NCI-H2107 (cell line): ENCODE results near the gene CROCC2.

Experiments
- DNase-seq: peaks from one replicate; lab custom pipeline; 2025; lab: John Stamatoyannopoulos, UW

The CROCC2 gene

DNA sequence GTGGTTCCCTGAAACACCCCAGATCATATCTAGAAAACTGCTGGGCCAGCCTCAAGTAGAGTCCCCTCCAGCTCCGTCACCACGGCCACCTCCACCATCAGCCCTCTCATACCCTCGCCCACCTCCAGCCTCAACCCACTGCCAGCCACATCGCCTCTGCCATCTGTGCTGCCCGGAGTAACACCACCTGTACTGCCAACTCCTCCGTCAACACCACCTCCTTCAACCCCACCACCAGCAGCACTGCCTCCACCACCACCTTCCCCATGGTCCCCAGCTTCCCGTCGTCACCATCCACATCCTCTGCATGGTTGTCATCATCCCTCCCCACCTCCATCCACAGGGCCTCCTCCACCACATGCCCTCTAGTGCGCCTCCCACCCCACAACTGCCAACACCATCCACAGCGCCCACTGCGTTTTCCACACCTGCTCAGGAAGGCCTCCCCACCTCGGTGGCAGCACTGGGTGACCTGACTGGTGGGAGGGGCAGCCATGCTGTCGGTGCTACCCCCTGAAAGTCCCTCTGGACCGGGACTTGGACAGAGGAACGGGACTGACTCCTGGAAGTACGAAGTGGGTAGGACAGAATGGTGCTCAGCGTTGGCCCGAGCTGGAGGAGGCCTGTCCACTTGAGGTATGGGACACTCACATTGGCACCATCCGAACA, 93.9 kb downstream of the CROCC2 start:
- no peak for DNase-seq

DNA sequence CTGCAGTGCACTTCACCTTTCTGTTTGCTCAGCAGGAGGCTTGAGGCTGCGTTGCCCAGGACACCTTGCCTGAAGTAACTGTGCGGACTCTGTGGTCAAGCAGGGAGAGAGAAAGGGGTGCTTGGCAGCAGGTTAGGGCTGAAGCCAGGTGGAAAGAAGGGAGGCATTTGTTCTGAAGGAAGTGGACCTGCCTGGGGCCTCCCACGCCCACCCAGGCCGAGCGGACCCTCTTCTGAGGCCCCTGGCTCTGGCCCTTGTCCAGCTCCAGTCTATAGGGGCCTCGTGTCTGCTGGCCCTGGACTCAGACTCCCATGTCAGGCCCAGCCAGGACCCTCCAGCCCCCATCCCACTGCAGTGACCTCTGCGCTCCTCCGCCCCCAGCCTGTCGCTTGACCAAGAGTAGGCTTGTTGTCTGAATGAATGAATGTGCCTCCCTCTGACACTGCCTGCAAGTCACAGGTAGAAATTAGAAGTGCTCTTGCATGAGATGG, 94.7 kb downstream of the CROCC2 start:
- DNase-seq: no peak

DNA sequence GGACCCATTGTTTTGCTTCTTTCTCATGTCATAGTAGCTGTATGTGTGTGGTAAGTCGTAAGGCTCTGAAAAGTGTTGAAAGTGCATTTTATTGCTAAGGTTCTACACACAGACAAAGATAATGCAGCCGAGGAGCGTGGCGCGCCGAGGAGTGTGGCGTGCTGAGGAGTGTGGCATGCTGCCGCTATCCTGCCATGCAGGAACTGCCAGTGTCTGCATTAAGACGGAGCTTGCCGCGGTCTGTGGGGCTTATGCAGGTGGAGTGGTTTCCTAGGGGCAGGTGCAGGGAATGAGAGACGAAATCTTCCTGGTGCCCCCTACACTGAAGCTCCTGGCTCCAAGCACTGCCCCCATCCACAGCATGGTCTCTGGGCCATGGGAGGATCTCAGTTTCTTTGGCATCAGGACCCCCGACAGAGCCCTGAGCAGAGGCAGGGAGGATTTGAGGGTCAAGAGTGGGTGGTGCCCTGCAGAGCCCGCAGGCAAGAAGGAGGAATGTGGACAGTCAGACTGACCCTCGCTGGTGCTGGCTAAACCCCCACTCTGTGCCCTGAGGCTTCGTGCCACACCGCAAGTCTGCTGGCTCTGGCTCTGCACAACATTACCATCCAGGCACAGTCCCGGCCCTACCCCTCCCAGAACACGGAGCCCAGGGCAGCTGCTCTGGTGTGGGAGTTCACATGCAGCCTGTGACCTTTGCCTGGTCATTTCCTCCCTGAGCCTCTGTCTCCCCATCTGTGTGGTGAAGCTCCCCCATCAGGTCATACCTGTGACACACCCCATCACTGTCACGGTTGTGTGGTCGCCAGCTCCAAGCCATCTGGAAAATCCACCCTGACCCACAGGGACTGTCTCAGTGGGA, 95.5 kb downstream of the CROCC2 start:
- no peak for DNase-seq

DNA sequence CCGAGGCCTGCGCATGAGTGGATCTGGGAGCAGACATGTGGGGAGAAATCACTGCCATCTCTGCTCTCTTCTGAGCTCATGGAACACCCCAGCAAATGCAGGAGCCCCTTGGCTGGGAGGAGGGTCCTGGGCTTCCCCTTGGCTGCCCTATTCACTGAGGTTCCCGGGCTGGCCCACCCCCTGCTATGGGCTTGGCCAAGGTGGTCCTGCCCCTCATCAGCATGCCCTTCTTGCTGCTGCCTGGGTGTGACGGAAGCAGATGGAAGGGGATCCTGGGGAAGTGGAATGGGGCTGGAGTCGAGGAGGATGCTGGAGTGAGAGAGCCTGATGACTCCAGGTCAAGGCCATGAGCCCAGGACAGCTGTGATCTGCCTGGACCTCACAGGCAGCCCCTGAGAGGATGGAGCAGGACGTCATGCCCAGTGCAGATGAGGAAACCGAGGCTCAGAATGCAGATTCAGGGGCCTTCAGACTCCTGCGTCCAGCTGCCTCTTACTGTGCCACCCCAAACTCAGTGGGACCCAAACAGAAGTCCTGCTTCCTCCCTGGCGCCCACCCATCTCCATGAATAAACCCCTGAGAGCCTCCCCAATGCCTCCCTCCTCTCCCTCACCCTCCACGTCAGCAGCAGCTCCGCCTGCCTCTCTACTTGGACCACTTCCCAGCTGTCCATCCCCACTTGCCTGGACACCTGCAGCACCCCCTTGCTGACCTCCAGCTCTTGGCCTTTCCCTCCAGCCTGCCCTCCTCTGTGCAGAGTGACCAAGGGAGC, 96.3 kb downstream of the CROCC2 start:
- no peak for DNase-seq

DNA sequence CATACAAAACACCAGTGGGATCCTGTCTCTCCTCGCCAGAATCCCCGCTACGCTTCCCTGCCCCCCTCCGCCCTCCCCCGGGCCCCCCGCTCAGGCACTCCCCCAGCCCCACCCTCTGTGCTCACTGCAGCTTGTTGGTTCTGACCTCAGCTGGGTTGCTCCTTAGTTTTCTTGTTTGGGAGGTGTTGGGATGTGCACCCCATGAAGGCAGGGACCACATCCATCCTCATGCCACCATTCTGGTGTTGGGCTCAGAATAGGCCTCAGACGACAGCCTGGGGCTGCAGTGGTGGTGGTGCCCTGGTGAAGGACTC, 96.9 kb downstream of the CROCC2 start:
- DNase-seq: no peak

DNA sequence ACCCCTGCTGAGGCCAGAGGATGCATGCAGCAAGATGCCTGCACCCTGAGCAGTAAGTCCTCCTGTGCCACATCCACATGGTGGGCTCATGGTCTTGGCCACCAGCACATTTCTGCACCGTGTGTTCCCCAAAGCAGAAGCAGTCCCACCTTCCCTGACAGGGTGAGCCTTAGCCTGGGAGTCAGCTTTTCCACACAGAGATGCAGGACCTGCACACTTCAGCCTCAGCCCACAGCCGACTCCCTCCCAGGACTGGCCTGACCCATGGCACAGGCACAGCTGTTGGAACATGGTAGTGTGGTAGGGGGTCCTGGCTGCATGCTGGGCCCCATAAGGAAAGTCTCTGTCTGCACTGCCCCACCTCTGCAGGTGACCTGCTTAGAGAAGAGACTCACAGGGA, 97.2 kb downstream of the CROCC2 start:
- DNase-seq: no peak

DNA sequence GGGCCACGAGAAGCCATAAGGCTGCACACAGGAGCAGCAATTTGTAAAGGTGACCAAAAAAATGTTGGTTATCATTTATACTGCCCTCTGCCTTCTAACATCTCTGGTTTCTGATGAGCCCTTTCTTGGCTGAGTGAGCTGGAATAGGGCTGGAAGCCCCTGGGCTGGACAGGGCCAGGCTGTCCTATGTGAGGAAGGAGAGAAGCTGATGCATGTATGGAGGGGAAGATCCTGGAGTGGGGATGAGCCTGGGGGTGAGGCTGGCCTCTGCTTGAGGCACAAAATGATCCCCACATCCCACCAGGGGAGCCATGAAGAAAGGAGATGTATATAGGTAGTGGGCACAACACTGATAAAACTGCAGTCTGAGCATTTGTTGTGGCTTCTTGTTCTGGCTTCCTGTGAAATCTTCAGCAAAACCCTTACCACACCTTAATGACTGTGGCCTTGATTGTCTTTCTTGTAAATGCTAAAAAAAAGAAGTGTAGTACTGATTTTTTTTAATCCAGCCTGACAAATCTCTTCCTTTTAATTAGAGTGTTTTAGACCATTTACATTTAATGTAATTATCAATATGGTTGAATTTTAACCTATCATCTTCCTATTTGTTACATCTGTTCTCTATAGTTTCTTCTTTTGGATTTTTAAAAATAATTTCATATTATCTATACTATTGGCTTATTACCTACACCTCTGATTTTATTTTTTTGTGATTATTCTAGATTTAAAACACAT, 97.9 kb downstream of the CROCC2 start:
- DNase-seq: no peak

DNA sequence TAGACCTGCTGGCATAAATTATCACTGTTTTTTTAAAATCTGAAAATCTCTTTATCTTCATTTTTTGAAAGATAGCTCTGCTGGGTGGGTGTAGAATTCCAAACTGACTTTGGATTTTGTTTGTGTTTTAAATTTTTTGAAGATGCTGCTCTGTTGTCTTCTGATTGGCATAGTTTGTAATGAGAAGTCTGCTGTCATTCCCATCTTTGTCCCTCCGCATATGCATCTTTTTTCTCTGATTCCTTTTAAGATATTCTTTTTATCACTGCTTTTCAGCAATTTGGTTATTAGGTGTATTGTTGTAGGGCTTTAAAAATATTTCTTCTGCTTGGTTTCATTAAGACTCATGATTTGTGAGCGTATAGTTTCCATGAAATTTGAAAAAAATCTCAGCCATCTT, 99.4 kb downstream of the CROCC2 start:
- no peak for DNase-seq

DNA sequence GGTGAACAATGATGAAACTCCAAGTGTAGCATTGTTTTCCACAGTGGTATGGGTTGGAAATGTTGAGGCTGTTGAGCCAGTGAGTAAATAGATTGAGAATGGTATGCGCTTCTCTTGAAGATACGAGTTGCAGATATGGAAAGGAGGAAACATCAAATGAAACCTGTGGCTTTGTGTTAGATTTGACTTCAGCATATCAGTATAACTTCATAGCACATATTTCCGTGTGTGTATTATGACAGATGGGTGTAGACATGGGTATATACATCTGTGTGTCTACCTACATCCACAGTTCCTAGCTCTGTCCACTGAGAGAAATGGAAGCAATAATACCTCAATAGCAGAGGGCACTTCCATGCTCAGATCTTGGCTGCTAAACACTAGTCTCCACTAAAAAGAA, 100.3 kb downstream of the CROCC2 start:
- no peak for DNase-seq

DNA sequence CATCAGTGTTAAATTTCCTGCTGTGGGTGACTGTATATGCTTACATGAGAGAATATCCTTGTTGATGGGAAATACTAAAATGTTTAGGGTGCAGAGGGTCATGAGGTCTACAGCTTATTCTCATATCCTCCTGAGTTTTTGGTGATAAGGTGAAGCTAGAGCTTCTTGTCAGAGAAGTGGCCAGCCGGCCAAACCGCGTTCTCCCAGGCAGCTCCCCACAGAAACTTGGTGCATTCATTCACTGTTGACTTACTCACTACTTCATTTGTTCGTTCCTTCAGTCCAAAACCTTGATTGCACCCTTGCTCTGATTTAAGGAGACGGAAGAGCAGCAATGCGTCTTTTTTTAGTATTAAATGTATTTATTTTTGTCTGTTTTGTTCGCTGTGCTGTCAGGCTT, 101.0 kb downstream of the CROCC2 start:
- no peak for DNase-seq

DNA sequence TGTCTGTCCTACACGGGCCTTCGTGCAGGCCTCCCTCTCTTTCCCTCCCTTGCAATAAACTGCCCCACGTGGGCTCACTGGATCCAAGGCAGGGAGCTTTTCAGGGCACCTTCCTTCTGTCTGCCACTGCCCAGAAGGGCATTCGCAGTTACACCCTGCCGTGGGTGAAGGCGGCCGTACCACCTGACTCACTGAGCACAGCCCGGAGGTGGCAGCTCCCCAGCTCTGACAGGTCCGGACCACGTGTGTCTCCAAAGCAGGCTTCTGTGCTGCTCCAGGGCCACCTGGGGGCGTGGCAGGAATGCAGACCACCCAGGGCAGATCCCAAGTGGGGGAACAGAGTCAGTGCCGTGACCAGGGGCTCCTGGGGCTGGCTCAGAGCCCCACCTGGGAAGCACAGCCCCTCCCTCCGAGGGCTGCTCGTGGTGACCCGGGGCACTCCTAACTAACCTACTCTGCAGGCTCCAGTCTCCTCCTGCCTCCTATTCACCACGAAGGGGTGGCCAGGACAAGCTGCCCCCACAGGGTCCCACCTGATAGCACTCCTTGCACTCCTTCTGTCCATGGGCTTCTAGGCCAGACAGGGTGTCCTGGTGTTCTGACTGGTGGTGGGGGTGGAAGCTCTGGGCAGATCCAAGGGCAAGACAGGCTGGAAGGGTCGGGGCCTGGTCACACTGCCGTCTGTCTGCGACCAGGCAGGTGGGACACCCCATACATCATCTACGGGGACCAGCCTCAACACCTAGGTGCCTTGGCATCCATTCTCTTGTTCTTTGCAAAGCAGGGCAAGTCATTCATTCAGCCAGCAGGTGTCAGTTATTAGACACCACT, 102.0 kb downstream of the CROCC2 start:
- no peak for DNase-seq

DNA sequence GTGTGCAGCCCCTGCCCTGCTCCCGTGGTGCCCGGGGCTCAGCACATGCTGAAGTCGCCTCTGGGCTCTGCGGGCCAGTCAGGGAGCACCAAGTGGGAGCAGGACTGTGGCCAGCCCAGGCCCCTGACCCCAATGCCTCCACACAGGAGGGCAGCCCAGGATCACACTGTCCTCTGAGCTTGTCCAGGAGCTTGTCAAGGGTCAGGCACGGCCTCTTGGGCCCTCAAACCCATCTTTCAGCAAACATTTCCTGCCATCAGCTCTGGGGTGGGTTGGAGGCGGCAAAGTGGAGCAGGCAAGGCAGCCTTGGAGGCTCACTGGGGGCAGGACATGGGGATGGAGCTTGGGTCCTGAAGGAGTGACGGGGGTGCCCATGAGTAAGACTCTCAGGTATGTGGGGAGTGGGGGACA, 102.6 kb downstream of the CROCC2 start:
- no peak for DNase-seq

DNA sequence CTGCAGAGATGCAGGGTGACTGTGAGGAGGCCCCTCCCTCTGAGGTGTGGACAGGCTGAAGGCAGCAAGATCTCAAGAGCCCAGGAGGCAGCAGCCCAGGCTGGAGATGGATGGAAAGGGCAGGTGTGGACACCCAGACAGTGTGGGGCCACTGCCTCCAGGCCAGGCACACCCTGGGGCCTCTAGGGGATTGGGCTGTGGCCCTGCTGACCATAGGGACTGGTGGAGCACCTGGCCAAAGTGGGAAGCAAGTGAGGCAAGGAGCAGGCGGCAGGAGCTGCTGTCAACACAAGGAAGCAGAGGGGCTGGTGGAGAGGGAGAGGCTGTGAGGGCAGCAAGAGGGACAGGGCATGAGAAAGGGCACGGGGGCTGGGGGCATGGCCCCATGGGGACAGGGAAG, 103.1 kb downstream of the CROCC2 start:
- DNase-seq: no peak

DNA sequence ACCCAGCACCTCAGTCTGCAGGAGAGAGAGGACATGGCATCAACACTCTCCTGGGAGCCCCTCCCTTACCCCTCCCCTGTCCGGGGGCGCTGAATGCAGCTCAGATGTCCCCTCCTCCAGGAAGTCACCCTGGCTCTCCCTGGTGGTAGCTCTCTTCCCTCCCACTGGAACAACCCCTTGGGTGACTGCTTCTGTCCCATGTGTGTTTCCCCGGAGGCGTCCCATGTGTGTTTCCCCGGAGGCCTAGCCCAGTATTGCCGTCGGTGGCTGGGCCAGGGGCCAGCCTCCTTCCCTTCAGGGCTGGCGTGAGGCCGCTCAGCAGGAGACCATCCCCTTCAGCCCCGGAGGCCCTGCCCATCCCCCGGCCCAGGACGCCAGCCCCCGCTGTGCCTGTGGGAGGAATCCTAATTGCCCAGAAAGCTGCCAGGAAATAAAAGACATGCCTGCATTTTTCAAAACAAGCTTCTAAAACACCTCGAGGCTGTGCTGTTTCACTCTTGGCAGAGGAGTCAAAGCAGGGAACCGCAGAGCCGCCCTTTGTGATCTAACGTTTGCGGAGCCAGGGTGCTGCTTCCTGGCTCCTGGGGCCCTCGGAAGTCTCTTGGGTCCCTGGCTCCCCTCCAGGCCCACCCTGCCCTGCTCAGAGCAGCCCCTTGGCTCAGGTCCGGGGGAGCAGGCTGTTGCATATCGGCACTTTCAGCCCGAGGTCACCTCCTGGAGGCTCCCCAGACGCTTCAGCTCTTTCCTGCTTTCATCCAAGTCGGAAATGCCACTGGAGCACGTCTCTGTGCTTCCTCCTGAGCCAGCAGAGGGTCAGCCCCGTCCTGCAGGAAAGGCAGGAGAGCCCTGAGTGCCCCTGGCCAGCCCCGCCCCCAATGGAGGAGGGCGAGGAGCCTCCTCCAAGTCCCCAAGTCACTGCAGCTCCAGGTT, 103.7 kb downstream of the CROCC2 start:
- DNase-seq: peak; percentile 25

DNA sequence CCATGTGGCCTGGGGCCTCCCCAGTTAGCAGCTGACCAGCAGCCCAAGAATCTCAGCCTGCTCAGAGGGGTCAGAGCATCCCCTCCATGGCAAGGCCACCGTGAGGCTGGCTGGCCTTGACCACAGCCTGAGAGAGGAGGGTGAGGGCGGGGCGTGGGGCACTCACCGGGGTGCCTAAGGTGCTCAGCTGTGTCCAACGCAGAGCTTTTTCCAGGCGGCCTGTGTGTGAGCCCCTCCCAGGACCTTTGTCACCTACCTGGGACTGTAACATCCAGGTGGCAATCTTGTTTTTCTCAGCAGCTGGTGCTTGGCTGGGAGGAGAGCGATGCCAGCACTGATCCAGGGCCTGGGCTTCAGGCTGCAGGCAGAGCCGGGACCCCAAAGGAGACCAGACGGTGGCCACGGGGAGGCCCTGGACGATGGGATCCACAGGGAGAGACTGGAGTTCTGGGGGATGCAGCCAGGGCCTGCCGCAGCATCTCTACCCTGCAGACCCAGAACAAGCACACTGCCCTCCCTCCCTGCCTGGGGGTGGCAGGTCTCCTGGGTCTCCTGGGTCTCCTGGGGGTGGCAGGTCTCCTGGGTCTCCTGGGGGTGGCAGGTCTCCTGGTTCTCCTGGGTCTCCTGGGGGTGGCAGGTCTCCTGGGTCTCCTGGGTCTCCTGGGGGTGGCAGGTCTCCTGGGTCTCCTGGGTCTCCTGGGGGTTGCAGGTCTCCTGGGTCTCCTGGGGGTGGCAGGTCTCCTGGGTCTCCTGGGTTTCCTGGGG, 104.6 kb downstream of the CROCC2 start:
- no peak for DNase-seq

DNA sequence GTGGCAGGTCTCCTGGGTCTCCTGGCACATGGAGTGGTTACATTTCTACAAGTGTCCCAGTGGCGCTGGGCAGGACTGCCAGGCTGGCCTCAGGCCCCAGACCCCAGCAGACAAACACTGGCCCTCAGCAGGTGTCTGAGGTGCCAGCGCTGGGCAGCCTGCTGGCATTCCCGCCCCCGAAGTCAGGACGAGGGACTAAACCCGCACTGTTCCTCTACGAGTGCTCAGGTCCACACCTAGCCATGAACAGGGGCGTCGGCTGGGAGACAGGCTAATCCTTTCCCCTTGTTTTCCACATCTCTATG, 105.1 kb downstream of the CROCC2 start:
- no peak for DNase-seq

DNA sequence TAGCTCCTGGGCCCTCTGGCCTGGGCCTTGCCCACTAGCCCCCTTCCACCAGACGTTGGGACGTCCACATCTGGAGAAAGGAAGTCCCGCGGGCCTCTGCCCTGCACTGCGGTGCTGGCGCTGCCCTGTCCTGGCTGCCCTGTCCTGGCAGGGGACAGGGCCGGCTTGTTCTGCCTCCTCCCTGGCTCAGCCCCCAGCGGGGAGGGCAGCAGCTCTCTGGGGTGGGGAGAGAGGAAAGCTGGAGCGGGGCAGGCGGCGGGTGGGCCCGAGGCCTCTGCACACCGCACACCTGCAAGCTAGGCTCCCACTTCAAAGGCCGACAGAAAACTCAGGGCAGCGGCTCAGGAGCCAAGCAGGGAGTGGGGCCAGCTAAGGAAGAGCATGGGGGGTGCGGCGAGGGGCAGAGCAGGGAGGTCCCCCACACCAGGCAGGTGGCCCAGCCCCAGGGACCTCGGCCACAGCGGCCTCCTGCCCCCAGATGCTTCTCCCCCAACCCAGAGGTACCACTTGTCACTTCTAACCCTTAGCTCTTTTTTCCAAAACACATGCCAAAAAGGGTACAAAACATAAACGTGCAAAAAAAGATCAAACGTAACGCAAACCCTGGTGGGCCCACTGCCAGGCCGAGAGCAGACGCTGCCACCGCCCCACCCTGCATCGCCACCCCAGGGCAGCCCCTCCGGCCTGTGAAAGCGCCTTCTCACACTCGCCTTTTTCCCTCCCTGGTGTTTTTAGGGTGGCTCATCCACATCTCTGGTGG, 105.8 kb downstream of the CROCC2 start:
- no peak for DNase-seq

DNA sequence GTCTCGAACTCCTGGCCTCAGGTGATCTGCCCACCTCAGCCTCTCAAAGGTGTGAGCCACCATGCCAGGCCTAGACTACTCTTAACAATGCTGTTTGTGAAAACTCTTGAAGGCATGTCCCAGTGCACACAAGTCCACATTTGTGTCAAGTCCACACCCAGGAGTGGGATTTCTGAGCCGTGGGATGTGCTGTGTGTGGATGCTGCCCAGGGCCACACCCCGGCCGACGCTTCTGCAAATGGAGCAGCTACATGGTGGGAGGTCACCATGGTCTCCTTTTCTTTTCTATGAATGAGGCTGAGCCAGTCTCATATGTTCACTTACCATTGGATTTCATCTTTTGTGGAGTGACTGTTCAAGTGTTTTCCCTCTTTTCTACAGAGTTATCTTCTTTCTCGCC, 108.1 kb downstream of the CROCC2 start:
- no peak for DNase-seq

DNA sequence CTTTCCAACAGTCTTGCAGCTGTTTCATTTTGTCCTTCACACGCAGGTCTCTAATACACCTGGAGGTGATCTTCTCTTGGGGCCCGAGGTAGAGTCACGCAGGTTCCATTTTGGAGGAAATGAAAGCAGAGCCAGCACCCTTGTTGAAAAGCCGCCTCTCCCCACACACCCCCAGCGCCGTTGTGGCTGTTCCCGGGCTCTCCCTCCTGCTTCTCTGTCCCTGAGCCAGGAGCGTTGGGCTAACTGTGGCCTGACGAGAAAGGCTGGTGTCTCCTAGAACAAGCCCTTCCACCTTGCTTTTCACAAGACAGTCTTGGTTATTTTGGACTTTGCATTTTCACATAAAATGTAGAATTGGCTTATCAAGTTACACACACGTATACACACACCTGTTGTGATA, 108.6 kb downstream of the CROCC2 start:
- no peak for DNase-seq
